NB4 (cell line): Measurements from ENCODE around the gene TTC13.

Experiments used
- CTCF ChIP-seq: IDR thresholded peaks from one replicate; pipeline ENCODE4 v1.5.1; 2012; ENCODE audit warnings: low read depth, low read length
- MAX ChIP-seq: IDR thresholded peaks from 2 replicates; pipeline ENCODE4 v1.6.1; 2011; ENCODE audit warnings: low read depth, low read length
- MYC ChIP-seq: IDR thresholded peaks from 2 replicates; pipeline ENCODE4 v1.6.1; 2011; ENCODE audit warnings: low read depth, low read length
- POLR2A ChIP-seq: IDR thresholded peaks from 2 replicates; pipeline ENCODE4 v1.6.1; 2011; ENCODE audit warnings: mild to moderate bottlenecking; ENCODE audit not compliant: insufficient read length; ENCODE audit errors: extremely low read depth

- TF ChIP-seq CTCF (no peak), POLR2A (no peak), MYC (no peak), MAX (no peak)
These were observed 101.3 kb downstream of the TTC13 start for GRCh38 chr1:230877146-230877923.
